ENCODE measurements around the gene ENOX1.

ENOX1 gene

DNA sequence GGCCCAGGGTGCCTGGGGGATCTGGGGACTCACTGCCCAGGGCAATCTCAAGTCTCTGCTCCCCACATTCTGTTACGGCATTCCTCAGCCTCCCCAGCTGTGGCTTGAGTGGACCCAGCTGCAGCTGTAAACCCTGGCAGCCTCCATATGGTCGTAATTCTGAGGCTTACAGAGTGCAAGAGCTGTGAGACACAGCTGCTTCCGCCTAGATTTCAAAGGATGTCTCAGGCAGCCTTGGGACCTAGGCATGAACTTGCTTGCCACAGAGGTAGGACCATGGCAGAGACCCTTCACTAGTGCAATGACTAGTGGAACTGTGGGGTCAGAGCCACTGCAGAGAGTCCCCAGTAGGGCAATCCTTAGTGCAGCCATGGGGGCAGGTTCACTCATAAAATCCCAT is 297.5 kb downstream of the ENOX1 start:
- no peaks in the 10 kb centered on the region for H3K27me3 ChIP-seq (ENCODE audit: control insufficient read depth in 2 of 2, insufficient read depth in 2 of 2, low read length in 2 of 2)

GRCh38 chr13:43487885-43488284 is 298.9 kb downstream of the ENOX1 start:
- Histone ChIP-seq H3K27me3 (ENCODE audit: control insufficient read depth in 2 of 2, insufficient read depth in 2 of 2, low read length in 2 of 2) (no peaks in the 10 kb centered on the region), H3K27ac (ENCODE audit: low read depth in 2 of 2, low read length in 2 of 2) (no peak overlapping the region), H3K4me1 (ENCODE audit: control insufficient read depth in 2 of 2, insufficient read depth in 2 of 2, low read length in 2 of 2) (no peaks in the 10 kb centered on the region), H3K36me3 (ENCODE audit: control insufficient read depth in 2 of 2, insufficient read depth in 2 of 2, low read length in 2 of 2) (no peaks in the 10 kb centered on the region), H3K9me3 (ENCODE audit: control insufficient read depth in 2 of 2, low read length in 2 of 2) (no peaks in the 10 kb centered on the region), H3K4me3 (ENCODE audit: low read length in 2 of 2) (no peak overlapping the region), H3K9ac (ENCODE audit: low read depth in 1 of 2, low read length in 2 of 2) (no peak overlapping the region)

More for the DNA sequence above, 297.5 kb downstream of the ENOX1 start:
- Histone ChIP-seq H3K9ac (ENCODE audit: low read depth in 1 of 2, low read length in 2 of 2) (no peak overlapping the region), H3K4me1 (ENCODE audit: control insufficient read depth in 2 of 2, insufficient read depth in 2 of 2, low read length in 2 of 2) (no peaks in the 10 kb centered on the region), H3K27ac (ENCODE audit: low read depth in 2 of 2, low read length in 2 of 2) (no peak overlapping the region), H3K9me3 (ENCODE audit: control insufficient read depth in 2 of 2, low read length in 2 of 2) (no peaks in the 10 kb centered on the region), H3K4me3 (ENCODE audit: low read length in 2 of 2) (no peak overlapping the region), H3K36me3 (ENCODE audit: control insufficient read depth in 2 of 2, insufficient read depth in 2 of 2, low read length in 2 of 2) (no peaks in the 10 kb centered on the region)

GRCh38 chr13:43487461-43487860 is 299.3 kb downstream of the ENOX1 start:
- H3K4me3 ChIP-seq (ENCODE audit: low read length in 2 of 2), result no peak overlapping the region
- H3K27me3 ChIP-seq (ENCODE audit: control insufficient read depth in 2 of 2, insufficient read depth in 2 of 2, low read length in 2 of 2), result no peaks in the 10 kb centered on the region
- H3K36me3 ChIP-seq (ENCODE audit: control insufficient read depth in 2 of 2, insufficient read depth in 2 of 2, low read length in 2 of 2), result no peaks in the 10 kb centered on the region
- no peak overlapping the region for H3K27ac ChIP-seq (ENCODE audit: low read depth in 2 of 2, low read length in 2 of 2)
- no peak overlapping the region for H3K9ac ChIP-seq (ENCODE audit: low read depth in 1 of 2, low read length in 2 of 2)
- H3K4me1 ChIP-seq (ENCODE audit: control insufficient read depth in 2 of 2, insufficient read depth in 2 of 2, low read length in 2 of 2), result no peaks in the 10 kb centered on the region
- H3K9me3 ChIP-seq (ENCODE audit: control insufficient read depth in 2 of 2, low read length in 2 of 2), result no peaks in the 10 kb centered on the region

GRCh38 chr13:43484432-43485225 is 302.1 kb downstream of the ENOX1 start:
- Histone ChIP-seq H3K27ac (ENCODE audit: low read depth in 2 of 2, low read length in 2 of 2) (no peak overlapping the region), H3K36me3 (ENCODE audit: control insufficient read depth in 2 of 2, insufficient read depth in 2 of 2, low read length in 2 of 2) (no peaks in the 10 kb centered on the region), H3K9me3 (ENCODE audit: control insufficient read depth in 2 of 2, low read length in 2 of 2) (no peaks in the 10 kb centered on the region), H3K4me3 (ENCODE audit: low read length in 2 of 2) (no peak overlapping the region), H3K27me3 (ENCODE audit: control insufficient read depth in 2 of 2, insufficient read depth in 2 of 2, low read length in 2 of 2) (no peaks in the 10 kb centered on the region), H3K4me1 (ENCODE audit: control insufficient read depth in 2 of 2, insufficient read depth in 2 of 2, low read length in 2 of 2) (no peaks in the 10 kb centered on the region), H3K9ac (ENCODE audit: low read depth in 1 of 2, low read length in 2 of 2) (no peak overlapping the region)

DNA sequence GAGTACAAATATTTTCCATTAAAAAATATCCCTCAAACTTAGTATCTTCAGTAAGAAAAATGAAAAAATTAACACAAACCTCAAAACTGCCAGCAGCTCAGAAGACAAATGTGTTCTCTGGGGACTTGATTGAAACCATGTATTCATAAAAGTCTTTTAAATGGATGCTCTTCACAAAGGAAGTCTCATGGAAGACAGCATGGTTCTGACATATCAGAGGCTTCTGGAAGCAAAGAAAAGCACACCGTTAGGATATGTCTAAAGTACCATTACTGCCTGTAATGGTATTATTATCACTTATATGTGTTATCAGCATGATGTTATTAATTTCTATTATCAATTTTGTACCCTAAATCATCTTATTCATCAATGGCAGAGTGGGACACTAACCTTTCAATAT is 302.8 kb downstream of the ENOX1 start:
- Histone ChIP-seq H3K9ac (ENCODE audit: low read depth in 1 of 2, low read length in 2 of 2) (no peak overlapping the region), H3K36me3 (ENCODE audit: control insufficient read depth in 2 of 2, insufficient read depth in 2 of 2, low read length in 2 of 2) (no peaks in the 10 kb centered on the region), H3K4me3 (ENCODE audit: low read length in 2 of 2) (no peak overlapping the region), H3K9me3 (ENCODE audit: control insufficient read depth in 2 of 2, low read length in 2 of 2) (no peaks in the 10 kb centered on the region), H3K27ac (ENCODE audit: low read depth in 2 of 2, low read length in 2 of 2) (no peak overlapping the region), H3K27me3 (ENCODE audit: control insufficient read depth in 2 of 2, insufficient read depth in 2 of 2, low read length in 2 of 2) (no peaks in the 10 kb centered on the region), H3K4me1 (ENCODE audit: control insufficient read depth in 2 of 2, insufficient read depth in 2 of 2, low read length in 2 of 2) (no peaks in the 10 kb centered on the region)

GRCh38 chr13:43482641-43483040 is 304.1 kb downstream of the ENOX1 start:
- H3K27me3 ChIP-seq (ENCODE audit: control insufficient read depth in 2 of 2, insufficient read depth in 2 of 2, low read length in 2 of 2), result no peaks in the 10 kb centered on the region
- H3K27ac ChIP-seq (ENCODE audit: low read depth in 2 of 2, low read length in 2 of 2), result no peak overlapping the region
- no peaks in the 10 kb centered on the region for H3K9me3 ChIP-seq (ENCODE audit: control insufficient read depth in 2 of 2, low read length in 2 of 2)
- H3K4me3 ChIP-seq (ENCODE audit: low read length in 2 of 2), result no peak overlapping the region
- no peak overlapping the region for H3K9ac ChIP-seq (ENCODE audit: low read depth in 1 of 2, low read length in 2 of 2)
- no peaks in the 10 kb centered on the region for H3K4me1 ChIP-seq (ENCODE audit: control insufficient read depth in 2 of 2, insufficient read depth in 2 of 2, low read length in 2 of 2)
- no peaks in the 10 kb centered on the region for H3K36me3 ChIP-seq (ENCODE audit: control insufficient read depth in 2 of 2, insufficient read depth in 2 of 2, low read length in 2 of 2)

GRCh38 chr13:43482026-43482425 is 304.7 kb downstream of the ENOX1 start:
- H3K4me1 ChIP-seq (ENCODE audit: control insufficient read depth in 2 of 2, insufficient read depth in 2 of 2, low read length in 2 of 2), result no peaks in the 10 kb centered on the region
- no peak overlapping the region for H3K4me3 ChIP-seq (ENCODE audit: low read length in 2 of 2)
- no peaks in the 10 kb centered on the region for H3K27me3 ChIP-seq (ENCODE audit: control insufficient read depth in 2 of 2, insufficient read depth in 2 of 2, low read length in 2 of 2)
- H3K27ac ChIP-seq (ENCODE audit: low read depth in 2 of 2, low read length in 2 of 2), result no peak overlapping the region
- H3K9me3 ChIP-seq (ENCODE audit: control insufficient read depth in 2 of 2, low read length in 2 of 2), result no peaks in the 10 kb centered on the region
- H3K9ac ChIP-seq (ENCODE audit: low read depth in 1 of 2, low read length in 2 of 2), result no peak overlapping the region
- H3K36me3 ChIP-seq (ENCODE audit: control insufficient read depth in 2 of 2, insufficient read depth in 2 of 2, low read length in 2 of 2), result no peaks in the 10 kb centered on the region

GRCh38 chr13:43478902-43479301 is 307.9 kb downstream of the ENOX1 start:
- no peak overlapping the region for H3K27ac ChIP-seq (ENCODE audit: low read depth in 2 of 2, low read length in 2 of 2)
- no peaks in the 10 kb centered on the region for H3K36me3 ChIP-seq (ENCODE audit: control insufficient read depth in 2 of 2, insufficient read depth in 2 of 2, low read length in 2 of 2)

GRCh38 chr13:43478211-43478610 is 308.6 kb downstream of the ENOX1 start:
- Histone ChIP-seq H3K4me1 (ENCODE audit: control insufficient read depth in 2 of 2, insufficient read depth in 2 of 2, low read length in 2 of 2) (no peaks in the 10 kb centered on the region), H3K9ac (ENCODE audit: low read depth in 1 of 2, low read length in 2 of 2) (no peak overlapping the region), H3K27me3 (ENCODE audit: control insufficient read depth in 2 of 2, insufficient read depth in 2 of 2, low read length in 2 of 2) (no peaks in the 10 kb centered on the region), H3K36me3 (ENCODE audit: control insufficient read depth in 2 of 2, insufficient read depth in 2 of 2, low read length in 2 of 2) (no peaks in the 10 kb centered on the region), H3K9me3 (ENCODE audit: control insufficient read depth in 2 of 2, low read length in 2 of 2) (no peaks in the 10 kb centered on the region), H3K4me3 (ENCODE audit: low read length in 2 of 2) (no peak overlapping the region), H3K27ac (ENCODE audit: low read depth in 2 of 2, low read length in 2 of 2) (no peak overlapping the region)

More at GRCh38 chr13:43478902-43479301, 307.9 kb downstream of the ENOX1 start:
- no peak overlapping the region for H3K9ac ChIP-seq (ENCODE audit: low read depth in 1 of 2, low read length in 2 of 2)
- no peak overlapping the region for H3K4me3 ChIP-seq (ENCODE audit: low read length in 2 of 2)
- H3K27me3 ChIP-seq (ENCODE audit: control insufficient read depth in 2 of 2, insufficient read depth in 2 of 2, low read length in 2 of 2), result no peaks in the 10 kb centered on the region
- H3K4me1 ChIP-seq (ENCODE audit: control insufficient read depth in 2 of 2, insufficient read depth in 2 of 2, low read length in 2 of 2), result no peaks in the 10 kb centered on the region
- no peaks in the 10 kb centered on the region for H3K9me3 ChIP-seq (ENCODE audit: control insufficient read depth in 2 of 2, low read length in 2 of 2)

- Histone ChIP-seq H3K4me1 (ENCODE audit: control insufficient read depth in 2 of 2, insufficient read depth in 2 of 2, low read length in 2 of 2) (no peaks in the 10 kb centered on the region), H3K36me3 (ENCODE audit: control insufficient read depth in 2 of 2, insufficient read depth in 2 of 2, low read length in 2 of 2) (no peaks in the 10 kb centered on the region), H3K9me3 (ENCODE audit: control insufficient read depth in 2 of 2, low read length in 2 of 2) (no peaks in the 10 kb centered on the region), H3K4me3 (ENCODE audit: low read length in 2 of 2) (no peak overlapping the region), H3K27ac (ENCODE audit: low read depth in 2 of 2, low read length in 2 of 2) (no peak overlapping the region), H3K9ac (ENCODE audit: low read depth in 1 of 2, low read length in 2 of 2) (no peak overlapping the region), H3K27me3 (ENCODE audit: control insufficient read depth in 2 of 2, insufficient read depth in 2 of 2, low read length in 2 of 2) (no peaks in the 10 kb centered on the region)
These were observed 311.6 kb downstream of the ENOX1 start for GRCh38 chr13:43475140-43475539.

All from mucosa of rectum (tissue), 2 donors.